Bronchial epithelial cell (primary cell): ENCODE data around the gene LRRC45. TPM values are rescaled to one million over a fixed set of nuclear protein-coding genes. Genes with fewer than 3 reads are reported as not detected.

Experiments used
- DNase-seq: peaks from one replicate; pipeline ENCODE4 v3.0.0-alpha.2; 2010; ENCODE audit warnings: low read depth
- FAIRE-seq: peaks from 2 replicates; lab custom pipeline; 2011; peaks lifted over from hg19 to GRCh38; lab: Jason Lieb, UNC
- H3K27me3 ChIP-seq: 2 replicates; pipeline ENCODE4 v1.5.1; 2011; ENCODE audit warnings: low read length; ENCODE audit not compliant: control insufficient read depth, insufficient read depth
- H3K36me3 ChIP-seq: 2 replicates; pipeline ENCODE4 v1.5.1; 2011; ENCODE audit warnings: low read length; ENCODE audit not compliant: control insufficient read depth, insufficient read depth
- H3K4me3 ChIP-seq: 2 replicates; pipeline ENCODE4 v1.5.1; 2011; ENCODE audit warnings: mild to moderate bottlenecking, low read depth, low read length, control low read depth
- CTCF ChIP-seq: IDR thresholded peaks from 2 replicates; pipeline ENCODE4 v1.5.1; 2011; ENCODE audit warnings: mild to moderate bottlenecking, moderate library complexity, low read length, control low read depth, inconsistent platforms; ENCODE audit not compliant: insufficient read depth, severe bottlenecking
- total RNA-seq: library from RNA; depleted of rRNA; stranded (reverse); fragments of >200 nt; gene quantifications from 2 replicates; pipeline ENCODE4 v1.2.1, GENCODE V29; 2014

LRRC45 gene
- total RNA-seq, 1 donor from 2014 or later, result 8.4 TPM

GRCh38 chr17:82070611-82071010 is 47.5 kb downstream of the LRRC45 start:
- no peak overlapping the region for H3K4me3 ChIP-seq
- FAIRE-seq, result no peak
- no peak for TF ChIP-seq CTCF

GRCh38 chr17:82072827-82073226 is 49.7 kb downstream of the LRRC45 start:
- TF ChIP-seq CTCF, result no peak
- Histone ChIP-seq H3K36me3 (peaks cover 2% of the 10 kb centered on the region), H3K27me3 (no peaks in the 10 kb centered on the region), H3K4me3 (no peak overlapping the region)
- DNase-seq, result no peak
- no peak for FAIRE-seq

More at GRCh38 chr17:82070611-82071010, 47.5 kb downstream of the LRRC45 start:
- Histone ChIP-seq H3K36me3 (no peaks in the 10 kb centered on the region), H3K27me3 (no peaks in the 10 kb centered on the region)
- DNase-seq, result no peak

- peak; percentile 36 for FAIRE-seq
- Histone ChIP-seq H3K4me3 (no peak overlapping the region), H3K27me3 (no peaks in the 10 kb centered on the region), H3K36me3 (peaks cover 3% of the 10 kb centered on the region)
- no peak for TF ChIP-seq CTCF
- peak; percentile 69 for DNase-seq
These were observed 50.3 kb downstream of the LRRC45 start for GRCh38 chr17:82073446-82073845.

- peak; percentile 32 for DNase-seq
- no peak for TF ChIP-seq CTCF
- no peak for FAIRE-seq
- H3K4me3 ChIP-seq, result no peak overlapping the region
- peaks cover 23% of the 10 kb centered on the region for H3K36me3 ChIP-seq
- no peaks in the 10 kb centered on the region for H3K27me3 ChIP-seq
These were observed 53.1 kb downstream of the LRRC45 start for GRCh38 chr17:82076018-82076784.

GRCh38 chr17:82076785-82077591 is 53.9 kb downstream of the LRRC45 start:
- peaks cover 29% of the 10 kb centered on the region for H3K36me3 ChIP-seq
- DNase-seq, result no peak
- no peak for TF ChIP-seq CTCF
- no peak overlapping the region for H3K4me3 ChIP-seq
- no peaks in the 10 kb centered on the region for H3K27me3 ChIP-seq
- no peak for FAIRE-seq
